GOT3 (cell line): Measurements from ENCODE around the gene BTC.
"Not testable (repeated sequence)": the region's sequence is repeated elsewhere in the genome, so short reads cannot be mapped to it uniquely, and the experiment has no call there.

Source experiments
- DNase-seq: peaks from one replicate; lab custom pipeline; 2025; ENCODE audit warnings: mixed read lengths; lab: John Stamatoyannopoulos, UW

BTC gene

GRCh38 chr4:74758551-74759145 lies 35.7 kb downstream of the BTC start:
- no peak for DNase-seq

DNA sequence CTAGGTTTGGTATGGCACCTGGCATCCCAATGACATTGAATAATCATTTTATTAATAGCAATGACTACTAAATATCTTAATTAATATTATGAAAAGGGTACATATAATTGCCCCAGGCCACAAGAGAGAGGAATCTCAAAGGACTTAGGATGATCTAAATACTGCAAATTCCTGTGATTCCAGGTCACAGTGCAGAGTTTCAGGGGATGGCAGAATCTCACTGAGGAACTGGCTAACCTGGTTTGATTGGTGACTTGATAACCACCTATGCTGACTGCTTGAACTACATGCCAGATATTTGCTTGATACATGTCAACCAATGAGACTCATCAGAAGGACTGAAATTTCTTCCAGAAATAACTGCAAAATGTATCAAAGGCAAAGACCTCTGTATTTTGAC lies 37.2 kb downstream of the BTC start:
- DNase-seq = no peak

- no peak for DNase-seq
Measured at GRCh38 chr4:74755486-74755885, 38.8 kb downstream of the BTC start.

GRCh38 chr4:74754218-74754617 lies 40.1 kb downstream of the BTC start:
- DNase-seq = no peak

GRCh38 chr4:74752798-74753197 lies 41.5 kb downstream of the BTC start:
- no peak for DNase-seq

GRCh38 chr4:74751856-74752255 lies 42.5 kb downstream of the BTC start:
- no peak for DNase-seq

- DNase-seq = no peak
Measured at GRCh38 chr4:74751247-74751646, 43.1 kb downstream of the BTC start.

- DNase-seq = no peak
Measured at GRCh38 chr4:74742185-74742584, 52.1 kb downstream of the BTC start.

- DNase-seq = no peak
Measured at GRCh38 chr4:74738464-74739143, 55.7 kb downstream of the BTC start.

- no peak for DNase-seq
Measured at GRCh38 chr4:74734995-74735394, 59.3 kb downstream of the BTC start.

GRCh38 chr4:74733756-74734155 lies 60.6 kb downstream of the BTC start:
- no peak for DNase-seq

DNA sequence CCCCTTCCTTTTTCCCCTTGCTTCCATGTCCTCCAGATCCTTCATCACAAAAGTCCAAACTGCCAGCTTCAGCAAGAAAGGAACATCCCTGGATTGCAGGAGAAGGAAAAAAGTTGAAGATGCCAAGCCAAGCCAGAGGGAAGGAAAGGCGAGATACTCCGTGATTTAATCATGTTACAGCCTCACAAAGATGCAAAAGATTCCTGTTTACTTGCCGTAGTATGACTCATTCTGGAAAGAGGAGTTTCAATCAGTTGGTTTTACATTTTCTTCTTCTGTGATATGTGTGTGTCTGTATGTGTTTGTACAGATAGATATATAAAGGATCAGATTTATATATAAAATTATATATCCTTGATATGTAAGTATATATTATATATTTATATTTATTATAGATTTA lies 69.3 kb downstream of the BTC start:
- no peak for DNase-seq

GRCh38 chr4:74716436-74716765 lies 77.9 kb downstream of the BTC start:
- no peak for DNase-seq

DNA sequence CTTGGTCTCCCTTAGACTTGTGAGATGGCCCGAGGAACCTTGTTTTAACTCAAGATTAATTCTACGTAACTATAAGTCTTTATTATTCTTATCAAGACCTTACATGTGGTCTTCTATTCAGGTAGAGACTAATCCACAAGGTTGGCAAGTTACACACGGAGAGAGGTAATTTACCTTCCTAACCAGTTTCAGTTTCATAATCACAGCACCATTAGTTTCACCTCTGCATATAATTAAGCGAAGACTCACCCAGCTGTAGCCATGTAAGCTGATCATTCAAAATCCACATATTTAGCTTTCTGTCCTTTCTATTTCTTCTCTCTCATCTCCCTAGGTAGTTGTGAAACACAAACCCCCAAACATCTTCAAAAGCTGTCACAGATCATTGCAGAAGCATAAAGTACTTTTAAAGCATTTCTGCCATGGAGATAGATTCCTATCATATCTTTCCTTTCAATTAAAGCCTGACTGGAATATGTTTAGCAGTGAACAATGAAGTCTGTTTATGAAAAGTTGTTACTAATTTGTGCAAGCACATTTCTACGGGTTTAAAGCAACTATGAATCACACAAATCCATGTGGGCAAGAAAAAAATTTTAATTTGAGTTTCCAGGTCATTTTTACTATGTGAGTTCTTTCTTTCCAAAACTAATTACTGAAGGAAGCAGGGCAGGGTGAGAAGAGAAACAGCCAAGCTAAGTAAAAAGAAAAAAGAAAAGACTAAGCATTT lies 78.5 kb downstream of the BTC start:
- no peak for DNase-seq

- DNase-seq = no peak
Measured at GRCh38 chr4:74714611-74715130, 79.7 kb downstream of the BTC start.

DNA sequence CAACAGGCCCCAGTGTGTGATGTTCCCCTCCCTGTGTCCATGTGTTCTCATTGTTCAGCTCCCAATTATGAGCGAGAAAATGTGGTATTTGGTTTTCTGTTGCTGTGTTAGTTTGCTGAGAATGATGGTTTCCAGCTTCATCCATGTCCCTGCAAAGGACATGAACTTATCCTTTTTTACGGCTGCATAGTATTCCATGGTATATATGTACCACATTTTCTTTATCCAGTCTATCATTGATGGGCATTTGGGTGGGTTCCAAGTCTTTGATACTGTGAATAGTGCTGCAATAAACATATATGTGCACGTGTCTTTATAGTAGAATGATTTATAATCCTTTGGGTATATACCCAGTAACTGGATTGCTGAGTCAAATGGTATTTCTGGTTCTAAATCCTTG lies 86.2 kb downstream of the BTC start:
- DNase-seq = not testable (repeated sequence)
